HEK293T (cell line): ENCODE results near the gene ATP2B2.

Experiments
- ARNT ChIP-seq: fragments of 450-650 bp; IDR thresholded peaks from 2 replicates; pipeline ENCODE4 v1.6.1; 2017; ENCODE audit warnings: mild to moderate bottlenecking
- BHLHE40 ChIP-seq: fragments of 450-650 bp; IDR thresholded peaks from 2 replicates; pipeline ENCODE4 v1.6.1; 2016; ENCODE audit warnings: mild to moderate bottlenecking, moderate library complexity, borderline replicate concordance
- ELF4 ChIP-seq: fragments of 450-650 bp; IDR thresholded peaks from 2 replicates; pipeline ENCODE4 v1.6.1; 2017; ENCODE audit warnings: antibody characterized with exemption
- FOXA1 ChIP-seq: fragments of 450-650 bp; IDR thresholded peaks from 2 replicates; pipeline ENCODE4 v1.6.1; 2016; ENCODE audit warnings: mild to moderate bottlenecking
- FOXK2 ChIP-seq: fragments of 450-650 bp; IDR thresholded peaks from 2 replicates; pipeline ENCODE4 v1.6.1; 2016; ENCODE audit warnings: mild to moderate bottlenecking
- FOXM1 ChIP-seq: fragments of 450-650 bp; IDR thresholded peaks from 2 replicates; pipeline ENCODE4 v1.6.1; 2017; ENCODE audit warnings: mild to moderate bottlenecking, borderline replicate concordance
- HDGF ChIP-seq: fragments of 450-650 bp; IDR thresholded peaks from 2 replicates; pipeline ENCODE4 v1.6.1; 2017; ENCODE audit warnings: antibody characterized with exemption, borderline replicate concordance
- L3MBTL2 ChIP-seq: fragments of 450-650 bp; conservative IDR thresholded peaks from 2 replicates; pipeline ENCODE4 v1.6.1; 2016; ENCODE audit warnings: mild to moderate bottlenecking
- LEF1 ChIP-seq: fragments of 450-650 bp; IDR thresholded peaks from 2 replicates; pipeline ENCODE4 v1.6.1; 2017; ENCODE audit warnings: mild to moderate bottlenecking, borderline replicate concordance
- PKNOX1 ChIP-seq: fragments of 450-650 bp; IDR thresholded peaks from 2 replicates; pipeline ENCODE4 v1.6.1; 2016
- SP1 ChIP-seq: fragments of 450-650 bp; IDR thresholded peaks from 2 replicates; pipeline ENCODE4 v1.6.1; 2017
- TARDBP ChIP-seq: fragments of 450-650 bp; IDR thresholded peaks from 2 replicates; pipeline ENCODE4 v1.6.1; 2016
- ZNF384 ChIP-seq: fragments of 450-650 bp; IDR thresholded peaks from 2 replicates; pipeline ENCODE4 v1.6.1; 2016

- no peak for TF ChIP-seq BHLHE40
- no peak for TF ChIP-seq HDGF
- TF ChIP-seq FOXA1, result no peak
- TF ChIP-seq ELF4, result no peak
- TF ChIP-seq L3MBTL2, result no peak
- no peak for TF ChIP-seq PKNOX1
- no peak for TF ChIP-seq FOXM1
- TF ChIP-seq ZNF384, result no peak
- no peak for TF ChIP-seq LEF1
- no peak for TF ChIP-seq TARDBP
- no peak for TF ChIP-seq ARNT
- TF ChIP-seq FOXK2, result no peak
- TF ChIP-seq SP1, result no peak
These were observed 116.0 kb downstream of the ATP2B2 start for GRCh38 chr3:10389339-10389738.
